Panc1 (cell line): ENCODE results near the gene LAMB1.

Source experiments
- POLR2AphosphoS5 ChIP-seq: IDR thresholded peaks from 2 replicates; pipeline ENCODE4 v1.6.1; 2012; ENCODE audit warnings: mild to moderate bottlenecking, low read depth, low read length, moderate library complexity
- SIN3A ChIP-seq: IDR thresholded peaks from 2 replicates; pipeline ENCODE4 v1.6.1; 2012; ENCODE audit warnings: low read depth, mild to moderate bottlenecking, low read length, moderate library complexity, borderline replicate concordance; ENCODE audit not compliant: insufficient read depth
- TF ChIP-seq, protein P1 (sequence below): fragments of 450-650 bp; IDR thresholded peaks from 2 replicates; pipeline ENCODE4 v1.5.1; 2017; ENCODE audit warnings: mild to moderate bottlenecking

GRCh38 chr7:107898997-107899594 lies 103.9 kb downstream of the LAMB1 start:
- TF ChIP-seq, protein P1, sequence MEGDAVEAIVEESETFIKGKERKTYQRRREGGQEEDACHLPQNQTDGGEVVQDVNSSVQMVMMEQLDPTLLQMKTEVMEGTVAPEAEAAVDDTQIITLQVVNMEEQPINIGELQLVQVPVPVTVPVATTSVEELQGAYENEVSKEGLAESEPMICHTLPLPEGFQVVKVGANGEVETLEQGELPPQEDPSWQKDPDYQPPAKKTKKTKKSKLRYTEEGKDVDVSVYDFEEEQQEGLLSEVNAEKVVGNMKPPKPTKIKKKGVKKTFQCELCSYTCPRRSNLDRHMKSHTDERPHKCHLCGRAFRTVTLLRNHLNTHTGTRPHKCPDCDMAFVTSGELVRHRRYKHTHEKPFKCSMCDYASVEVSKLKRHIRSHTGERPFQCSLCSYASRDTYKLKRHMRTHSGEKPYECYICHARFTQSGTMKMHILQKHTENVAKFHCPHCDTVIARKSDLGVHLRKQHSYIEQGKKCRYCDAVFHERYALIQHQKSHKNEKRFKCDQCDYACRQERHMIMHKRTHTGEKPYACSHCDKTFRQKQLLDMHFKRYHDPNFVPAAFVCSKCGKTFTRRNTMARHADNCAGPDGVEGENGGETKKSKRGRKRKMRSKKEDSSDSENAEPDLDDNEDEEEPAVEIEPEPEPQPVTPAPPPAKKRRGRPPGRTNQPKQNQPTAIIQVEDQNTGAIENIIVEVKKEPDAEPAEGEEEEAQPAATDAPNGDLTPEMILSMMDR: no peak
- no peak for TF ChIP-seq SIN3A
- TF ChIP-seq POLR2AphosphoS5: no peak
